Adrenal gland (tissue), 5 donors: ENCODE measurements around the gene OTULIN.

Source experiments
- CTCF ChIP-seq, 6 experiments: fragments of 450-650 bp in 4 of 6; fragments of 200-600 bp in 2 of 6; sonication (generic) in 1 of 6; IDR thresholded peaks; 1 replicate in 5 of 6; 2 replicates in 1 of 6; pipeline versions ENCODE4 v1.5.1 to v1.8.0; 2016 to 2021; ENCODE audit warnings: antibody characterized with exemption in 6 of 6, mild to moderate bottlenecking in 2 of 6, moderate library complexity in 1 of 6
- POLR2A ChIP-seq, 2 donors: fragments of 450-650 bp; IDR thresholded peaks; one replicate each; pipeline ENCODE4 v1.6.1; 2017; ENCODE audit warnings: antibody characterized with exemption in 2 of 2, mild to moderate bottlenecking in 2 of 2, moderate library complexity in 1 of 2
- donor health status: DM: no; HTN: no; CAD: no.

- TF ChIP-seq CTCF (IDR thresholded peaks at IDR 0.05) (no peak), POLR2A (IDR thresholded peaks at IDR 0.05) (no peak)
Measured at GRCh38 chr5:14733661-14734060, 69.1 kb downstream of the OTULIN start.
